ENCODE data around the gene GUK1.

DNA sequence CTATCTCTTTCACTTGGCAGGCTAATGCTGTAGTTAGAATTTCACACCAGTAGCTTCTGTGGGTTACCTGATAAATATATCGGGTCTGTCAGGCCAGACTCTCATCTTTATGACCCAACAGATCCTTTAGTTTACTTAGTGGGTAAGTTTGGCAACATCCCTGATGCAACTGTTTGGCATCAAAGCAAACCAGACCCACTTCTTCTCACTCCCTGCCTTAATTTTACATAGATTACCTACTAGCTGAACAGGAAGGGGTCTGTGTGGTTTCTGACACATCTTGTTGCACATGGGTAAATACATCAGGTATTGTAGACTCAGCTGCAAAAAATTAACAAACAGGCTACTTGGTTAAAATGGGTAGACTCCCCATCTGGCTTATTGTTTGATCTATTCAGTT is 3.2 kb upstream of the GUK1 start:
- TF ChIP-seq POLR2AphosphoS5 (IDR thresholded peaks at IDR 0.05; ENCODE audit: low read depth, low read length): no peak
- TF ChIP-seq SRF (IDR thresholded peaks at IDR 0.05; ENCODE audit: low read depth, low read length): no peak
- no peak for TF ChIP-seq EZH2 (IDR thresholded peaks at IDR 0.05; ENCODE audit: low read depth, low read length, severe bottlenecking)
- no peak for TF ChIP-seq HDAC6 (IDR thresholded peaks at IDR 0.05; ENCODE audit: low read depth, low read length)
- TF ChIP-seq POLR2A (IDR thresholded peaks at IDR 0.05; ENCODE audit: control extremely low read depth in 1 of 2, low read depth in 2 of 2, low read length in 2 of 2): no peak
- TF ChIP-seq, protein P1, sequence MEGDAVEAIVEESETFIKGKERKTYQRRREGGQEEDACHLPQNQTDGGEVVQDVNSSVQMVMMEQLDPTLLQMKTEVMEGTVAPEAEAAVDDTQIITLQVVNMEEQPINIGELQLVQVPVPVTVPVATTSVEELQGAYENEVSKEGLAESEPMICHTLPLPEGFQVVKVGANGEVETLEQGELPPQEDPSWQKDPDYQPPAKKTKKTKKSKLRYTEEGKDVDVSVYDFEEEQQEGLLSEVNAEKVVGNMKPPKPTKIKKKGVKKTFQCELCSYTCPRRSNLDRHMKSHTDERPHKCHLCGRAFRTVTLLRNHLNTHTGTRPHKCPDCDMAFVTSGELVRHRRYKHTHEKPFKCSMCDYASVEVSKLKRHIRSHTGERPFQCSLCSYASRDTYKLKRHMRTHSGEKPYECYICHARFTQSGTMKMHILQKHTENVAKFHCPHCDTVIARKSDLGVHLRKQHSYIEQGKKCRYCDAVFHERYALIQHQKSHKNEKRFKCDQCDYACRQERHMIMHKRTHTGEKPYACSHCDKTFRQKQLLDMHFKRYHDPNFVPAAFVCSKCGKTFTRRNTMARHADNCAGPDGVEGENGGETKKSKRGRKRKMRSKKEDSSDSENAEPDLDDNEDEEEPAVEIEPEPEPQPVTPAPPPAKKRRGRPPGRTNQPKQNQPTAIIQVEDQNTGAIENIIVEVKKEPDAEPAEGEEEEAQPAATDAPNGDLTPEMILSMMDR (IDR thresholded peaks at IDR 0.05; ENCODE audit: control extremely low read depth in 1 of 3, insufficient read depth in 1 of 3, low read depth in 1 of 3, low read length in 3 of 3): no peak
- TF ChIP-seq SIN3A (conservative IDR thresholded peaks at IDR 0.05 in 1 of 2, IDR thresholded peaks at IDR 0.05 in 1 of 2; ENCODE audit: low read depth in 1 of 2, low read length in 2 of 2): no peak
- TF ChIP-seq YY1 (IDR thresholded peaks at IDR 0.05; ENCODE audit: low read depth, low read length): no peak
- TF ChIP-seq JUN (IDR thresholded peaks at IDR 0.05; ENCODE audit: low read depth, low read length): no peak
